HK-2 (cell line): Measurements from ENCODE around the gene MAD2L1BP.
"Not testable (repeated sequence)": the region's sequence is repeated elsewhere in the genome, so short reads cannot be mapped to it uniquely, and the experiment has no call there.

Experiments
- DNase-seq: peaks from one replicate; pipeline ENCODE4 v3.0.0-alpha.2; 2018; ENCODE audit not compliant: unreplicated experiment

Gene MAD2L1BP

DNA sequence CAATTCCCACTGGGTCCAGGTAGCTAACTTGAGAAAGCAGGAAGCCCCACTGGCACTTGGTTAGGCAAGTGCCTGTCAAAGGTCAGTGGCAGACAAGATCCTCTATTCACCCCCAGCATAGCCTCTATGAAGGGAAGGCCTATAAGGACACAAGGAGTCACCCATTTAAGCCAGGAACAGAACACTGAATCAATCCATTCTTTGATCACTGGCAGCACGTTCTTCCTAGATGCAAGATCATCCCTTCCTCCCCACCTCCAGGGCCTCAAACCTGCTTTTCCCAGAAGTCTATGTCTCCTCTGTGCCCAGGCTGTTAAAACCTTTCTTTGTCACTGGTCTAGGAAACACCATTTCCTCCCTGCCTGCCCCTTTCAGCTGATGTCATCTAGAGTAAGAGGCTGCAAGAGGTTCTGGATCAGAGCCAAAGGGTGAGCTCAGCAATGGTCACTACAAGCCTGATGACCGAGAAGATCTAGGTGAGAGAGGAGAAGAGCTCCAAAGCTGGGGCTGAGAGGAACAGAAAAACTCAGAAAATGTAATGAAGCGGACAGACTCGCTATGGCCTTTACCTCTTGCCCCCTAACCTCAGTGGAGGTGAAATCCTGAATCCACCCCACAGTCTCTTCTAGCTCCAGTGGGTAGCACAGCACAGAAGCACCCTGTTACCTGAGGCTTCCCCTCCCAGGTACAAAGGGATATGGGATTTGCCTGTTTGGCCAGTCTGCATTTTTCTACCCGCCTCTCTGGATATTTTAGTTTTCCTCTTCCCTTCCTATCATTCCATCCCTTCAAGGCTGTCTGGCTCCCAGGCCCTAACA is 8.4 kb upstream of the MAD2L1BP start:
- peak; percentile 87 for DNase-seq

DNA sequence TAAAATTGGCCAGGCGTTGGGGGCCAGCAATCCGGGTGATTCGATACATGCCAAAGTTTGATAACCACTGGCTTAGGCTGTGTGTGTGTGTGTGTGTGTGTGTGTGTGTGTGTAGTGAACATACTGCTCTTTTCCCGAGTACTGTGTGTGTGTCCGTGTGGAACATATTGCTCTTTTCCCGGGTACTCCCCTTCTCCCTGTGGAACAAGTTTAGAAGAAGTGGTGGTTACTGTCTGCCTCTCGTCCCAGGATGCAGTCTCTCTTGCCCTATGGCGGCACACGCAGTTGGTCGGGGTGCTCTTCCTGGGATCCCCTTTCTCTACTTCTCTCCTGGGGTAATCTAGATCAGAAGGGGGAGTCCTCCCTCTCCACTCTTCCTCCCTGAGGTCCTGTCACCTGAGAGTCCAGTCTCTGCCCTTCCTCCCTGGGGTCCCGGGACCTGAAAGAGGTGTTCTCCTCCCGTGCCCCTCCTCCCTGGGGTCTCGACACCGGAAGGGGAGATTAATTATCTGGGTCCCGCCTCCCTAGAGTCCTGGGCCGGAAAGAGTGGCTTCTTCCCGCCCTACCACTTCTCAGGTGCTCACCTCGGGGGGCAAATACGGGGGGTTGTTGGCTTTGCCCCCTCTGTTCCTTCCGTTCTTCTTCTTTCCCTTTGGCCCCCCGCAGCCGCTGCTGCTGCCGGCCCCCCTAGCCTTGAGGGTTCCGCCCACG is 7.1 kb upstream of the MAD2L1BP start:
- DNase-seq, result peak; percentile 67

DNA sequence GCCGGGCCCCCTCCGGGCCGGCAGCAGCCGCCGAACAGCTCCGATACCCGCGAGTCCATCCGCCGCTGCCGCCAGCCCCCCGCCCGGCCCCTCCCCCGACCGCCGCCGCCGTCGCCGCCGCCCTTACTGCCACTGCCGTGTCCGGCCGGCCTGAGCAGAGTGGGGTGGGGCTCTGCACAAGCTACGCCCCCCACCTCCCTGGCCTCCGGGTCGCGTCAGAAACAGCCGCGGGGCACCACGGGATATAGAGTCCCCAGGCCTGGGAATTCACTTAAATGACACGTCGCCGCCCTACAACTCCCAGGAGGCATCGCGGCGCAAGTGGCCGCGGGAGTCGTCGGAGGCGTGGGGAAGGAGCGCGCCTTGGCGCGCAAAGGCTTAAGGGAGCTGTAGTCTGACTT is 6.5 kb upstream of the MAD2L1BP start, which contains the start of gene GTPBP2:
Gene GTPBP2, minus strand, starts transcription at position 161 of the 401 bp plus-strand sequence. Its CDS starts 102 bp downstream, at position 59.
- peak; percentile 98 for DNase-seq

DNA sequence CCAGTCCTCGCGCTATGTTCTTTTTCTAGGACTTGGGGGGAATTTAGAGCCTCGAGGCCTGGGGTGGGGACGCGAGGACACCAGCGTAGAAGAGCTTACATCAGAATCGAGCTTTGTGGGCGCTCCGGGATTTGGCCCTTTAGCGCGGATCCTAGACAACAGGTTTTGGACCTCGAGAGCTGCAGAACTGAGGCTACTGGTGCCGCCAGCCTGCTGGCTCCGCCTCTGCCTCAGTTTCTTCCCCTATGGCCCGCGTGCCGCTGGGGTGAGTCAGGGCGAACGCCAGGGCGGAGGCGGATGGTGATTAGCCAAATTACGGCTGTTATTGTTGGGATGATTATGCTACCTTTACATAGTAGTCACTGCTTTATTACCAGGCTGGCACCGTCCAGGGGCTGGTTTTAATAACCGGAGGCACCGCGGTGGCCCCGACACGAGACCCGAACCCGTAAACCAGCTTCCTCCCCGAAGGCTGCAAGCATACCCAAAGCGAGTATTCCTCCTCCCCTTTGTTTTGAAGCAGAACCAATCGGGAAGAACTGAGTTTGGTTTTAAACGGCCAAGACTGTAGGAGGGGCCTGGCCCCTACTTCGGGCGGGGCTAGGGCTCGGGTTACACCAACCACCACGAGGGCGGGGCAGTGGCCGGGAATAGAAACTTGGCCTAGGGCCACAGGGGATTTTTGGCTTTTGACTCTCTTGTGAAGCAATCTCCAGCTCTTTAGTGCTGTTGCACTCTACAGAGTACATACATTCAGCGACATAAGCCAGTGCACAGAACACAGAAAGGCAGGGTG is 5.9 kb upstream of the MAD2L1BP start:
- peak; percentile 93 for DNase-seq

DNA sequence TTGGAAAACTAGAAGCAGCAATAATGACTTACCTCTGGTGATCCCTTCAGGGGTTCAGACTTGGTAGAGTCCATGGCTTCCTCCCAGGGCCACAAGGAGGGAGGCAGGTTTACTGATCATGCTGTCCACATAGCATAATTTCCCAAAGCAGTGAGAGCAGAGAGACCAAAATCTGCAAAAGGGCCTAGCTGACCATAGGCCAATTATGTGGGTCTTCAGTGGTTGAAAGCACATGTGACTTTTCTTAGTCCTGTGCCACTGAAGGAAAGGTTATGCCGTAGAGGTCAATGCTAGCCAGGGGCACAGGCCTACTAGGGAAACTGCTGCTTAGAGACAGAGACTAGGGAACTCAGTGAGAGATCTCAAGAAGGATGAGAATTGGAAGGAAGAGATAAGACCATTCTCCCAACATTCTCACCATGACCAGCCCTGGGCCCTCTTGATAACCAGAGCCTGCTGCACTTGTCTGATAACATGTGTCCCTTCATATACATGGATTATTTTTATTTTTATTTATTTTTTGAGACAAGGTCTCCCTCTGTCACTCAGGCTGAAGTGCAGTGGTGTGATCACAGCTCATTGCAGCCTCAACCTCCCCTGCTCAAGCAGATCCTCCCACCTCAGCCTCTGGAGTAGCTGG is 4.5 kb upstream of the MAD2L1BP start:
- DNase-seq, result no peak

DNA sequence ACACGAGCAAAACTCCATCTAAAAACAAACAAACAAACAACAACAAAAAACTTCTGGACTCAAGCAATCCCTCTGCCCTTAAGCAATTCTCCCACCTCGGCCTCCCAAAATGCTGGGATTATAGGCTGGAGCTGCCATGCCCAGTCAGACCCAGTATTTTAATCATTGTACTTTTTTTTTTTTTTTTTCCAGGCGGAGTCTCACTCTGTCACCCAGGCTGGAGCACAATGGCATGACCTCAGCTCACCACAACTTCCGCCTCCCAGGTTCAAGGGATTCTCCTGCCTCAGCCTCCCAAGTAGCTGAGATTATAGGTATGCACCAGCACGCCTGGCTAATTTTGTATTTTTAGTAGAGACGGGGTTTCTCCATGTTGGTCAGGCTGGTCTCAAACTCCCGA is 2.6 kb upstream of the MAD2L1BP start:
- not testable (repeated sequence) for DNase-seq

DNA sequence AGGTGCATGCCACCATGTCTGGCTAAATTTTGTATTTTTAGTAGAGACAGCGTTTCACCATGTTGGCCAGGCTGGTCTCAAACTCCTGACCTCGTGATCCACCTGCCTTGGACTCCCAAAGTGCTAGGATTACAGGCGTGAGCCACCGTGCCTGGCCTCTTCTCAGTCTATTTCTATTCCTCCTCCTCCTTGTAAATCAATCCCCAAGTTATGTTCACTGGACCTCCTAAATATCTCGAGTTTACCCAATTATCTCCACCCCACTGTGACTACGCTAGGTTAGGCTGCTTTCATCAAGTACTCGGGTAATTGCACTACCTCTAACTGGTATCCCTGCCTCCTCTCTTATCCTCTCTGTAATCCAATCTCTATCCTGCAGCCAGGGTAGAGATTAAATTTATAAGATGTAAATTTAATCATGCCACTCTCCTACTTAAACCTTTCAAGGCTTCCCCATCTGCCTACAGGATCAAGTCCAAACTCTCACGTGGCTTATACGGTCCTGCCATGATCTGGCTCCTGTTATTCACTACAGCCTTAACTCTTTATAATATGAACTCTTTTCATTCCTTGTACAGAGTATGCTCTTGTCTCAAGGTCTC is 837 bp upstream of the MAD2L1BP start:
- DNase-seq, result no peak

DNA sequence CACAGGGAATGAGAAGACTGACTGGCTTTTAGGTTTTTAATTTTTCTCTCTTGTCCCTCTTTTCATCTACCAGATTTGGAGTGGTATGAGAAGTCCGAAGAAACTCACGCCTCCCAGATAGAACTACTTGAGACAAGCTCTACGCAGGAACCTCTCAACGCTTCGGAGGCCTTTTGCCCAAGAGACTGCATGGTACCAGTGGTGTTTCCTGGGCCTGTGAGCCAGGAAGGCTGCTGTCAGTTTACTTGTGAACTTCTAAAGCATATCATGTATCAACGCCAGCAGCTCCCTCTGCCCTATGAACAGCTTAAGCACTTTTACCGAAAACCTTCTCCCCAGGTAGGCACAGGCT is 644 bp downstream of the MAD2L1BP start:
- no peak for DNase-seq

DNA sequence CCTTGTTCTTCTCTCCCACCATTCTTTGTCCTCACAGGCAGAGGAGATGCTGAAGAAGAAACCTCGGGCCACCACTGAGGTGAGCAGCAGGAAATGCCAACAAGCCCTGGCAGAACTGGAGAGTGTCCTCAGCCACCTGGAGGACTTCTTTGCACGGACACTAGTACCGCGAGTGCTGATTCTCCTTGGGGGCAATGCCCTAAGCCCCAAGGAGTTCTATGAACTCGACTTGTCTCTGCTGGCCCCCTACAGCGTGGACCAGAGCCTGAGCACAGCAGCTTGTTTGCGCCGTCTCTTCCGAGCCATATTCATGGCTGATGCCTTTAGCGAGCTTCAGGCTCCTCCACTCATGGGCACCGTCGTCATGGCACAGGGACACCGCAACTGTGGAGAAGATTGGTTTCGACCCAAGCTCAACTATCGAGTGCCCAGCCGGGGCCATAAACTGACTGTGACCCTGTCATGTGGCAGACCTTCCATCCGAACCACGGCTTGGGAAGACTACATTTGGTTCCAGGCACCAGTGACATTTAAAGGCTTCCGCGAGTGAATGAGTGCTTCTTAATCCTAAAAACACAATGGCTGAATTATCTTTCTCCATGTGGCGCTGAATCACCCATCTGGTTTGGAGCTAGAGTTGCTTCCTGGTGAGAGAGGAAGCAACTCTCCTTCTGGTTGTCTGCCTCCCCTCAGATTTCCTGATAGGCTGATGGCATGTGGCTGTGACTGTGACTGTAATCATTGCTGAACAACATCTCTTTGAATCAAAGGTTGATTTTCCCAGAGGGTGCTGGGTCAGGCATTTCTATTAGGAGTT is 4.6 kb downstream of the MAD2L1BP start:
- DNase-seq, result no peak

DNA sequence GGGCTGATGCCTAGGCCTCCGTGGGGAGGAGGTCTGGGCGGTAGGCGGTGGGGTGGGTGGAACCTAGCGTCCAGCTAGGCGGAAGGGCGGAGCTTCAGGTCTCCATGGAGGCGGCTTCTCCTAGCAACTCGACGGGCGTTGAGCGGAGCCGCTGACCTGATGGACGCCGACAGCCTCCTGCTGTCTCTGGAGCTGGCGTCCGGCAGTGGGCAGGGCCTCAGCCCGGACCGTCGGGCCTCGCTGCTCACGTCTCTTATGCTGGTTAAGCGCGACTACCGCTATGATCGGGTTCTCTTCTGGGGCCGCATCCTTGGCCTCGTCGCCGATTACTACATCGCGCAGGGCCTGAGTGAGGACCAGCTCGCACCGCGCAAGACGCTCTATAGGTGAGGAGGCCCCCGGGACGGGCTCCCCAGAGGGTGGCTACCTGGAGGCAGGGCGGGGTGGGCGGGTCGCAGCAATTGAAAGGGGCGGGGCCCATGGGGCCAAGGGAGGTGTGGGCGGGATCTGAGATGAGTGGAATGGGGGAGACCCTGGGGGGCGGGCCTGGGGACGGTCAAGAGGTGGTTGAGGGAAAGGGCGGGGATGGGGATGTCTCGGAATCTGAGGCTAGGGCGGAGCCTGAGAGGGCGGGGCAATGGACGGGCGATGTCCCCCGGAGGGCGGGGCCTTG is 9.4 kb downstream of the MAD2L1BP start, which contains the start of gene RSPH9:
Gene RSPH9, plus strand, starts transcription at position 97 of the 673 bp plus-strand sequence. Its CDS starts 63 bp downstream, at position 160.
- no peak for DNase-seq

DNA sequence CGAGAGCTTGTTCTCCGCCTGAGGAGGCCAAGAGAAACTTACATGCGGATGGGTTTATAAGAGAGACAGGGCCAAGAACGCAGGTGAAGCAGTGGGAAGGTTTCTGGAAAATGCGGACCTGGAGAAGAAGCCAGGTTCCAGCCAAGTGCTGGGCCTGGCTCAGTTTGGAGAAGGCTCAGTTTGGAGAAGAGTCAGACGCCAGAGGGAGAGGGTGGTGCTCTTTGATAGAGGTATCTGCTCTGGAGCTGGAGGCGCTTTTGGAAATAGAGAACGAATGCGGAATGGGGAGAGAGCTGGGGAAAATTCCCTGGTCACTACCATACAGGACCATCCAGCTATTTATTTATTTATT is 9.9 kb downstream of the MAD2L1BP start:
- DNase-seq, result no peak

DNA sequence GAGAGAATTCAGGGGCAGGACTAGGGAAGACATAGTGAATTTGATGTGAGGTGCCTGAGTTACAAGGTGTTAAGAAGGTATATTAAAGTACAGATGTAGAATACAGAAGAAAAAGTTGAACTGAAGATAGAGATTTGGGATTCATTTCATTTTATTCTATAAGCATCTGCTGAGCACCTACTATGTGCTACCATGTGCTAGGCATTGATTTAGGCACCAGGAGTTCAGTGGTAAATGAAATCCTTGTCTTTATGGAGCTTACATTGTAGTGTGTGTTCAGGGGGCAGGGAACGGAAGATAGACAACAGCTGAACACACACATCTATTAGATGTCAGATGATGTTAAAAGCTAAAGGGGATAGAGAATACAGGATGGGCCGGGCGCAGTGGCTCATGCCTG is 12.0 kb downstream of the MAD2L1BP start:
- DNase-seq, result no peak

DNA sequence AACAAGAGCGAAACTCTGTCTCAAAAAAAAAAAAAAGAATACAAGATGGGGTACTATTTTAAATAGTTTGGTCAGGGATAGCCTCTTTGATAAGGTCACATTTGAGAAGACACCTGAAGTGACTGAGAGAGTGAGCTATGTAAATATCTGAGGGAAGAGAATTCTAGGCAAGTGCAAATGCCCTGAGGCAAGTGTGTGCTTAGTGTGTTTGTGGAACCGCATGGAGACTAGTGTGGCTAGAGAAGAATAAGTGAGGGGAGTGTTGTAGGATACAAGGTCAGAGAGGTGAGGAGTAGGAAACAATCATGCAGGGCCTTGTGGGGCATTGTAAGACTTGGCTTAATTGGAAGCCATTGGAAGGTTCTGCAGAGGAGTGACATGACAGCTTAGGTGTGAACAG is 12.6 kb downstream of the MAD2L1BP start:
- DNase-seq, result no peak

DNA sequence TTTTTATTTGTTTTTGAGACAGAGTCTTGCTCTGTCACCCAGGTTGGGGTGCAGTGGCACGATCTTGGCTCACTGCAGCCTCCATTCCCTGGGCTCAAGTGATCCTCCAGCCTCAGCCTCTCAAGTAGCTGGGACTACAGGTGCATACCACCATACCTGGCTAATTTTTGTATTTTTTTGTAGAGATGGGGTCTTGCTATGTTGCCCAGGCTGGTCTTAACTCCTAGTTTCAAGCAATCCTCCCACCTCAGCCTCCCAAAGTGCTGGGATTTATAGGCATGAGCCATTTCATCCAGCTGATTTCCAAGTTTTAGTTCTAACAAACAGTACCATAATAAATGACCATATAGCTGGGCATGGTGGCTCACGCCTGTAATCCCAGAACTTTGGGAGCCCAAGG is 17.2 kb downstream of the MAD2L1BP start:
- DNase-seq, result not testable (repeated sequence)

DNA sequence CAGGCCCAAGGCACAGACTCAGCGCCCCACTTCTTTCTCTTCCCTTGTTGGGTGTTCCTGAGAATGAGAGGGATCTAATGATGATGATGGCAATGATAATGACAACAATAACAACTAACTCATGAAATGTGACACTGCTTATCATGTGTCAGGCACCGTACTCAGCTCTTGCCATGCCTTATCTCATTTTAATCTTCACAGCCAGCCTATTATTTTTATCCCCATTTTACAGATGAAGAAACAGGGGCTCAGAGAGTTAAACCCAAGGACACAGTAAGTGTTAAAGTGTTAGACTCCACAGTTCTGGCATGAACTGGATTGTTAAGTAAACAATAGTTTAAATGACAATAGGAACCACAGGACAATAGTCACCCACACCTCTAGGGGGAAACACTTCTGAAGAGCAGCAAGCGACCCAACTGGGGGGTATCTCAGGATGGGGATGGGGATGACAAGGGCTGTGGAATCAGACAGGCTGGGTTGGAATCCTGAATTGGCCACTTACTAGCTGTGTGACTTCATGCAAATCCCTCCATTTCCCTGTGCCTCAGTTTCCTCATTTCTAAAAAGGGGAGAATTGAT is 21.7 kb downstream of the MAD2L1BP start:
- DNase-seq, result no peak

DNA sequence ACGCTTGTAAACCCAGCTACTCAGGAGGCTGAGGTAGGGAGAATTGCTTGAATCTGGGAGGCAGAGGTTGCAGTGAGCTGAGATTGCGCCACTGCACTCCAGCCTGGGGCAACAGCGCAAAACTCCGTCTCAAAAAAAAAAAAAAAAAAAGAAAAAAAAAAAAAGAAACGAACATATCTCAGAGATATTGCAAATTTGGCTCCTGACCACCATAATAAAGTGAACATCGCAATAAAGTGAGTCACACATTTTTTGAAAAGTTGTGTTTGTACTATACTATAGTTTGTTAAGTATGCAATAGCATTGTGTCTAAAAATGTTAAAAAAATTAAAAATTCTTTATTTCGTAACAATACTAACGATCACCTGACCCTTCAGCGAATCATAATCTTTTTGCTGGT is 22.5 kb downstream of the MAD2L1BP start:
- DNase-seq, result no peak

DNA sequence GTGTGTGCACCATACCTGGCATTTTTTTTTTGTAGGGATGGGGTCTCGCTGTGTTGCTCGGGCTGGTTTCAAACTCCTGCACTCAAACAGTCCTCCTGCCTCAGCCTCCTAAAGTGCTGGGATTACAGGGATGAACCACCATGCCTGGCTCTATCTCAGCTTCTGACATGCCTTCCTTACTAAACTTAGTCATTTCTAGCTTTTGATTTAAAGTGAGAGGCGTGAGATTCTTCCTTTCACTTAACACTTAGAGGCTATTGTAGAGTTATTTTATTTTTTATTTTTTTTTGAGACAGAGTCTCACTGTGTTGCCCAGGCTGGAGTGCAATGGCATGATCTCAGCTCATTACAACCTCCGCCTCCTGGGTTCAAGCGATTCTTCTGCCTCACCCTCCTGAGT is 27.3 kb downstream of the MAD2L1BP start:
- DNase-seq, result not testable (repeated sequence)

DNA sequence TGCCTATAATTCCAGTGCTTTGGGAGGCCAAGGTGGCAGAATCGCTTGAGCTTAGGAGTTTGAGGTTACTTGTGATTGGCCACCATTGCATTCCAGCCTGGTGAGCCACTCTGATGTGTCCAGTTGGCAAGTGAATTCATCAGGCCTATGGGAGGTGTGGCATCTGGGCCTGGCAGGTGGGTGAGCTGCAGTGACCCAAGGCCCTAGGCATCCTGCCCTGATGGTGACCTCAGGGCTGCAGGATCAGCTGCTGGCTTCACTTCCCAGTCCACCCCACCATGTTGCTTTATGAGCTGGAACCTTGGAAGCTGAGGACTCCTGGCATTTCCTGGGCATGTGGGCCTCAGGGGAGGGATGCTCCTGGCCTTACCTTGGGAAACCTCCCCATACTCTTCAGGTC is 29.7 kb downstream of the MAD2L1BP start:
- DNase-seq, result peak; percentile 63

DNA sequence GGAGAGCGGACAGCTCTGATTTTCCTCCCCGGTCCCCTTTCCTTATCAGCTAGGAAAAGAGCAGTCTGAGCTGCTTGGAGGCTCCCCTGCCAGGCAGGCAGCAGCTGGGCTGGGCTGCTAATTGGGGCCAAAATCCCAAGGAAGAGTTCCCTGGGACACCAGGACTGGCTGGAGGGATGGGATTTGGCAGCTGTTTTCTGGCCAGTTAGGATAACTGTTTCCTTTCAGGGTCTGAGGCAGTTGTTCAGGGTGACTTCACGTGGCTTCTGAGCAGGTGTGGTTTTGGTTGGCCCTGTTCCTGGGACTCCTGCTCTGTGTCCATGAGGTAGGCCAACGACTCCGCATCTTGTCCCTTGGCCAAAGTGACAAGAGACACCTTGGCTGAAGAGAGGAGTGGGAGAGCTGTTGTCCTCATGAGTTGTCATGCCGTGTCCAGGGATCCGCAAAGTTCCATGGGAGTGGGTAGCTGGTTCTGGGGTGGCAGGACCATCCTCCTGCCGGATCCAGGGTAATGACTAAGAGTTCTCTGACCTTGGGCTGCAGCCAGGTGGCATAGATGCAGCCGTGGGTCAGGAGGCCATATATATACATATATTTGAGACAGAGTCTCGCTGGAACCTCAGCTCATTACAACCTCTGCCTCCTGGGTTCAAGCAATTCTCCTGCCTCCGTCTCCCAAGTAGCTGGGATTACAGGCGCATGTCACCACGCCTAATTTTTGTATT is 30.7 kb downstream of the MAD2L1BP start:
- DNase-seq, result no peak
